ENCODE measurements around the gene RAB9A. TPM values are rescaled to one million over a fixed set of nuclear protein-coding genes. Genes with fewer than 3 reads are reported as not detected.
"Not testable (repeated sequence)": the region's sequence is repeated elsewhere in the genome, so short reads cannot be mapped to it uniquely, and the experiment has no call there.

RAB9A gene
- total RNA-seq, 4 donors from 2014 or later = 20.3 to 43.6 (median 32.0) TPM

GRCh38 chrX:13670197-13670596 lies 18.7 kb upstream of the RAB9A start:
- H3K9me3 ChIP-seq = no peaks in the 10 kb centered on the region
- no peak overlapping the region for H3K4me3 ChIP-seq
- 95% methylated on average over 5 of the region's 5 CpGs for WGBS
- DNase-seq (ENCODE audit: low spot score in 2 of 2) = no peak
- no peaks in the 10 kb centered on the region for H3K36me3 ChIP-seq
- H3K27me3 ChIP-seq = no peaks in the 10 kb centered on the region
- H3K27ac ChIP-seq = no peak overlapping the region
- peaks cover 13% of the 10 kb centered on the region for H3K4me1 ChIP-seq
- TF ChIP-seq CTCF (IDR thresholded peaks at IDR 0.05) (no peak), POLR2AphosphoS5 (IDR thresholded peaks at IDR 0.05) (no peak), POLR2A (IDR thresholded peaks at IDR 0.05) (no peak), EP300 (IDR thresholded peaks at IDR 0.05) (no peak)

- no peak for DNase-seq (ENCODE audit: low spot score in 2 of 2)
- H3K4me3 ChIP-seq = no peak overlapping the region
- no peak overlapping the region for H3K27ac ChIP-seq
- H3K27me3 ChIP-seq = no peaks in the 10 kb centered on the region
- peaks cover 13% of the 10 kb centered on the region for H3K4me1 ChIP-seq
- no peaks in the 10 kb centered on the region for H3K36me3 ChIP-seq
- H3K9me3 ChIP-seq = no peaks in the 10 kb centered on the region
- TF ChIP-seq CTCF (IDR thresholded peaks at IDR 0.05) (no peak), POLR2A (IDR thresholded peaks at IDR 0.05) (no peak), POLR2AphosphoS5 (IDR thresholded peaks at IDR 0.05) (no peak), EP300 (IDR thresholded peaks at IDR 0.05) (no peak)
Measured at GRCh38 chrX:13673016-13673415, 15.9 kb upstream of the RAB9A start.

- TF ChIP-seq EP300 (IDR thresholded peaks at IDR 0.05) = no peak
- no peak for TF ChIP-seq CTCF (IDR thresholded peaks at IDR 0.05)
- TF ChIP-seq POLR2AphosphoS5 (IDR thresholded peaks at IDR 0.05) = no peak
- no peak for TF ChIP-seq POLR2A (IDR thresholded peaks at IDR 0.05)
Measured at GRCh38 chrX:13676885-13677284, 12.0 kb upstream of the RAB9A start.

DNA sequence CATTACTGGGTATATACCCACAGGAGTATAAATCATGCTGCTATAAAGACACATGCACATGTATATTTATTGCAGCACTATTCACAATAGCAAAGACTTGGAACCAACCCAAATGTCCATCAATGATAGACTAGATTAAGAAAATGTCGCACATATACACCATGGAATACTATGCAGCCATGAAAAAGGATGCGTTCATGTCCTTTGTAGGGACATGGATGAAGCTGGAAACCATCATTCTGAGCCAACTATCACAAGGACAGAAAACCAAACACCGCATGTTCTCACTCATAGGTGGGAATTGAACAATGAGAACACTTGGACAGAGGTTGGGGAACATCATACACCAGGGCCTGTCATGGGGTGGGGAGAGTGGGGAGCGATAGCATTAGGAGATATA lies 9.2 kb upstream of the RAB9A start:
- H3K27ac ChIP-seq; H3K9me3 ChIP-seq; H3K27me3 ChIP-seq; H3K36me3 ChIP-seq; DNase-seq (ENCODE audit: low spot score in 2 of 2); H3K4me1 ChIP-seq; H3K4me3 ChIP-seq: not testable (repeated sequence)
- WGBS = 86% methylated on average over 4 of the region's 4 CpGs

More at GRCh38 chrX:13676885-13677284, 12.0 kb upstream of the RAB9A start:
- no peak overlapping the region for H3K27ac ChIP-seq
- DNase-seq (ENCODE audit: low spot score in 2 of 2) = no peak
- H3K4me3 ChIP-seq = no peak overlapping the region
- no peaks in the 10 kb centered on the region for H3K36me3 ChIP-seq
- no peaks in the 10 kb centered on the region for H3K9me3 ChIP-seq
- H3K4me1 ChIP-seq = no peaks in the 10 kb centered on the region
- H3K27me3 ChIP-seq = no peaks in the 10 kb centered on the region

DNA sequence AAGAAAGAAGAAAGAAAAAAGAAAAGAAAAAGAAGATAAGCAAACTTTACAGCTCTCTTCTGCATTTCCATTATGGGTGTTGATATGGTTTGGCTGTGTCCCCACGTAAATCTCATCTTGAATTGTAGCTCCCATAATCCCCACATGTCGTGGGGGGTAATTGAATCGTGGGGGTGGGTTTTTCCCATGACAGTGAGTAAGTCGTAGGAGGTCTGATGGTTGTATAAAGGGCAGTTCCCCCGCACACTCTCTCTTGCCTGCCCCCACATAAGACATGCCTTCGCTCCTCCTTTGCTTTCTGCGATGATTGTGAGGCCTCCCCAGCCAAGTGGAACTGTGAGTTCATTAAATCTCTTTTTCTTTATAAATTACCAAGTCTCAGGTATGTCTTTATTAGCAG lies 7.3 kb upstream of the RAB9A start:
- Histone ChIP-seq H3K27me3 (no peaks in the 10 kb centered on the region), H3K36me3 (no peaks in the 10 kb centered on the region), H3K4me1 (no peaks in the 10 kb centered on the region), H3K27ac (no peak overlapping the region), H3K4me3 (no peak overlapping the region), H3K9me3 (no peaks in the 10 kb centered on the region)
- 85% methylated on average over 7 of the region's 7 CpGs for WGBS
- DNase-seq (ENCODE audit: low spot score in 2 of 2) = no peak
- TF ChIP-seq EP300 (IDR thresholded peaks at IDR 0.05) = no peak
- no peak for TF ChIP-seq POLR2A (IDR thresholded peaks at IDR 0.05)
- no peak for TF ChIP-seq POLR2AphosphoS5 (IDR thresholded peaks at IDR 0.05)
- no peak for TF ChIP-seq CTCF (IDR thresholded peaks at IDR 0.05)

GRCh38 chrX:13684361-13684760 lies 4.6 kb upstream of the RAB9A start:
- H3K9me3 ChIP-seq = no peaks in the 10 kb centered on the region
- H3K4me3 ChIP-seq = no peak overlapping the region
- H3K27me3 ChIP-seq = no peaks in the 10 kb centered on the region
- H3K27ac ChIP-seq = no peak overlapping the region
- 71% methylated on average over 4 of the region's 4 CpGs for WGBS
- TF ChIP-seq EP300 (IDR thresholded peaks at IDR 0.05) (no peak), POLR2A (IDR thresholded peaks at IDR 0.05) (no peak), POLR2AphosphoS5 (IDR thresholded peaks at IDR 0.05) (no peak), CTCF (IDR thresholded peaks at IDR 0.05) (no peak)
- H3K36me3 ChIP-seq = no peaks in the 10 kb centered on the region
- DNase-seq (ENCODE audit: low spot score in 2 of 2) = no peak
- peaks cover 5% of the 10 kb centered on the region for H3K4me1 ChIP-seq
